IMR-90 (cell line): ENCODE data around the gene CTF1. TPM values are rescaled to one million over a fixed set of nuclear protein-coding genes. Genes with fewer than 3 reads are reported as not detected.

ENCODE experiments used
- ATAC-seq: fragments of 200-7000 bp; cut with Tn5 transposase; 2 replicates; pipeline ENCODE4 v1.9.1; 2020; ENCODE audit warnings: low read depth, mild to moderate bottlenecking, moderate library complexity
- BruUV-seq: library from RNA; stranded (reverse); fragments of 400-500 nt; replicated peaks from 2 replicates; lab custom pipeline; 2021; lab: Mats Ljungman, UMichigan
- CTCF ChIA-PET: fragments of 300-600 bp; formaldehyde crosslinking; extraction: SDS; loops from one replicate; lab custom pipeline; 2021; ENCODE audit warnings: antibody characterized with exemption; lab: Yijun Ruan, JAX
- POLR2A ChIA-PET: fragments of 300-600 bp; sonication (Branson Sonifier 250); formaldehyde crosslinking; loops from one replicate; lab custom pipeline; 2022; ENCODE audit warnings: antibody characterized with exemption; ENCODE audit not compliant: unreplicated experiment; lab: Charles Lee
- DNase-seq: peaks from one replicate; pipeline ENCODE4 v3.0.0; 2013
- H2AFZ ChIP-seq: replicated peaks from 2 replicates; pipeline ENCODE3; 2013; ENCODE audit warnings: low read length, mild to moderate bottlenecking; ENCODE audit not compliant: poor library complexity
- H2AK5ac ChIP-seq: 2 replicates; pipeline ENCODE4 v1.6.1; 2013; ENCODE audit warnings: low read depth, low read length, inconsistent platforms
- H2AK9ac ChIP-seq: replicated peaks from 2 replicates; pipeline ENCODE3; 2013; ENCODE audit warnings: mild to moderate bottlenecking, low read depth, low read length, moderate library complexity; ENCODE audit not compliant: poor library complexity
- H2BK120ac ChIP-seq: 2 replicates; pipeline ENCODE4 v1.6.1; 2013; ENCODE audit warnings: low read depth, low read length, inconsistent platforms
- H2BK15ac ChIP-seq: 3 replicates; pipeline ENCODE4 v1.6.1; 2013; ENCODE audit warnings: low read depth, low read length, inconsistent platforms
- H2BK20ac ChIP-seq: 2 replicates; pipeline ENCODE4 v1.6.1; 2013; ENCODE audit warnings: low read depth, mild to moderate bottlenecking, inconsistent platforms, low read length, moderate library complexity
- H2BK5ac ChIP-seq: 2 replicates; pipeline ENCODE4 v1.6.1; 2013; ENCODE audit warnings: mild to moderate bottlenecking, low read depth, low read length, inconsistent platforms; ENCODE audit not compliant: poor library complexity, severe bottlenecking
- H3K14ac ChIP-seq: replicated peaks from 2 replicates; pipeline ENCODE4 v1.6.1; 2013; ENCODE audit warnings: low read depth, low read length, inconsistent platforms
- H3K18ac ChIP-seq: 2 replicates; pipeline ENCODE4 v1.6.1; 2013; ENCODE audit warnings: low read depth, low read length, control low read depth
- H3K23ac ChIP-seq: 2 replicates; pipeline ENCODE4 v1.6.1; 2013; ENCODE audit warnings: low read depth, low read length, inconsistent platforms
- H3K27ac ChIP-seq: 2 replicates; pipeline ENCODE4 v1.5.1; 2013; ENCODE audit warnings: mild to moderate bottlenecking, control low read depth, low read length; ENCODE audit not compliant: insufficient read depth
- H3K27me3 ChIP-seq: 2 replicates; pipeline ENCODE4 v1.6.1; 2013; ENCODE audit warnings: low read length; ENCODE audit not compliant: control insufficient read depth, insufficient read depth
- H3K36me3 ChIP-seq: 2 replicates; pipeline ENCODE4 v1.6.1; 2013; ENCODE audit warnings: low read length, mixed read lengths; ENCODE audit not compliant: control insufficient read depth, insufficient read depth
- H3K4ac ChIP-seq: 2 replicates; pipeline ENCODE4 v1.6.1; 2013; ENCODE audit warnings: low read depth, low read length, inconsistent platforms
- H3K4me1 ChIP-seq: 2 replicates; pipeline ENCODE4 v1.6.1; 2013; ENCODE audit warnings: low read length, mixed read lengths; ENCODE audit not compliant: control insufficient read depth, insufficient read depth
- H3K4me2 ChIP-seq: 2 replicates; pipeline ENCODE4 v1.6.1; 2013; ENCODE audit warnings: low read depth, mild to moderate bottlenecking, control low read depth, low read length, moderate library complexity
- H3K4me3 ChIP-seq: 2 replicates; pipeline ENCODE4 v1.5.1; 2013; ENCODE audit warnings: low read depth, mild to moderate bottlenecking, control low read depth, low read length, moderate library complexity; ENCODE audit not compliant: insufficient read depth
- H3K56ac ChIP-seq: 2 replicates; pipeline ENCODE4 v1.6.1; 2013; ENCODE audit warnings: low read length, inconsistent platforms; ENCODE audit not compliant: insufficient read depth; ENCODE audit errors: extremely low read depth
- H3K79me1 ChIP-seq, 2 experiments: 2 replicates each; pipeline ENCODE4 v1.6.1; 2013; ENCODE audit warnings: low read length in 2 of 2, inconsistent platforms in 1 of 2, low read depth in 1 of 2
- H3K9ac ChIP-seq: 2 replicates; pipeline ENCODE4 v1.6.1; 2013; ENCODE audit warnings: low read depth, low read length, control low read depth
- H3K9me1 ChIP-seq: 2 replicates; pipeline ENCODE4 v1.6.1; 2013; ENCODE audit warnings: low read length, inconsistent platforms; ENCODE audit not compliant: insufficient read depth
- H3K9me3 ChIP-seq: 2 replicates; pipeline ENCODE4 v1.6.1; 2013; ENCODE audit warnings: low read length; ENCODE audit not compliant: control insufficient read depth, insufficient read depth
- H4K20me1 ChIP-seq: 2 replicates; pipeline ENCODE4 v1.6.1; 2013; ENCODE audit warnings: low read length, inconsistent platforms; ENCODE audit not compliant: insufficient read depth
- H4K5ac ChIP-seq: 2 replicates; pipeline ENCODE4 v1.6.1; 2013; ENCODE audit warnings: mild to moderate bottlenecking, low read depth, low read length, control low read depth
- H4K8ac ChIP-seq, 2 experiments: 2 replicates each; pipeline ENCODE4 v1.6.1; 2013; ENCODE audit warnings: low read depth in 2 of 2, low read length in 2 of 2, control low read depth in 1 of 2, inconsistent platforms in 1 of 2
- H4K91ac ChIP-seq: 2 replicates; pipeline ENCODE4 v1.6.1; 2013; ENCODE audit warnings: low read depth, low read length, inconsistent platforms; ENCODE audit not compliant: insufficient read depth
- BHLHE40 ChIP-seq: fragments of 150-350 bp; IDR thresholded peaks from 2 replicates; pipeline ENCODE4 v1.6.1; 2016; ENCODE audit warnings: mild to moderate bottlenecking, low read depth, low read length
- CEBPB ChIP-seq: IDR thresholded peaks from 2 replicates; pipeline ENCODE4 v1.6.1; 2012; ENCODE audit warnings: low read depth, low read length, improper control_type of control experiment
- CHD1 ChIP-seq: IDR thresholded peaks from 2 replicates; pipeline ENCODE4 v1.6.1; 2012; ENCODE audit warnings: low read depth, low read length, improper control_type of control experiment
- FOS ChIP-seq: fragments of 150-350 bp; IDR thresholded peaks from 2 replicates; pipeline ENCODE4 v1.6.1; 2016; ENCODE audit warnings: low read depth, low read length
- MAFK ChIP-seq: IDR thresholded peaks from 2 replicates; pipeline ENCODE4 v1.6.1; 2012; ENCODE audit warnings: low read depth, low read length, improper control_type of control experiment
- MAZ ChIP-seq: IDR thresholded peaks from 2 replicates; pipeline ENCODE4 v1.6.1; 2012; ENCODE audit warnings: low read depth, mild to moderate bottlenecking, low read length, improper control_type of control experiment, moderate library complexity, borderline replicate concordance
- MXI1 ChIP-seq: IDR thresholded peaks from 2 replicates; pipeline ENCODE4 v1.6.1; 2012; ENCODE audit warnings: low read depth, mild to moderate bottlenecking, low read length, moderate library complexity, borderline replicate concordance
- NFE2L2 ChIP-seq: fragments of 150-350 bp; IDR thresholded peaks from 2 replicates; pipeline ENCODE4 v1.6.1; 2016; ENCODE audit warnings: low read depth, mild to moderate bottlenecking, low read length
- POLR2A ChIP-seq: IDR thresholded peaks from 2 replicates; pipeline ENCODE4 v1.6.1; 2012; ENCODE audit warnings: mild to moderate bottlenecking, low read depth, low read length
- RAD21 ChIP-seq: IDR thresholded peaks from 2 replicates; pipeline ENCODE4 v1.6.1; 2012; ENCODE audit warnings: low read length, improper control_type of control experiment
- RCOR1 ChIP-seq: IDR thresholded peaks from 2 replicates; pipeline ENCODE4 v1.6.1; 2012; ENCODE audit warnings: mild to moderate bottlenecking, low read length, improper control_type of control experiment; ENCODE audit not compliant: insufficient replicate concordance
- WGBS, 2 experiments: methylation state at CpG; one replicate each; pipeline versions ENCODE4 v1.1.5 to v1.1.7; 2013; ENCODE audit warnings: missing lambda C conversion rate in 2 of 2; ENCODE audit not compliant: insufficient read length in 1 of 2; ENCODE audit errors: extremely low coverage in 2 of 2; 5-methylcytosine and 5-hydroxymethylcytosine counted together
- dilution Hi-C: fragments of 300-500 bp; cut with HindIII; formaldehyde crosslinking; loops from one replicate; pipeline ENCODE4 v1.14.3; 2018; ENCODE audit warnings: low sequenced_read_pairs; ENCODE audit not compliant: unreplicated experiment
- in situ Hi-C: fragments of 300-500 bp; cut with MboI; formaldehyde crosslinking; loops from 3 replicates; pipeline ENCODE4 v1.14.3; 2019; ENCODE audit warnings: low sequenced_read_pairs, inconsistent platforms, mixed read lengths
- intact Hi-C: fragments of 100-400 bp; cut with micrococcal nuclease; formaldehyde crosslinking; loops from 2 replicates; pipeline ENCODE4 v1.10.0; 2022
- polyA plus RNA-seq, 3 experiments: library from polyadenylated mRNA; depleted of rRNA; stranded (reverse); fragments of >200 nt; gene quantifications; 2 replicates each; pipeline ENCODE4 v1.2.3, GENCODE V29; 2012; ENCODE audit warnings: low replicate concordance in 1 of 3
- total RNA-seq: library from RNA; depleted of rRNA; stranded (reverse); fragments of >200 nt; gene quantifications from 2 replicates; pipeline ENCODE4 v1.2.3, GENCODE V29; 2012
- TF ChIP-seq, protein P1 (sequence below): conservative IDR thresholded peaks from 2 replicates; pipeline ENCODE4 v1.5.1; 2012; ENCODE audit warnings: mild to moderate bottlenecking, low read depth, low read length, improper control_type of control experiment
- TF ChIP-seq, protein P2 (sequence below): fragments of 150-350 bp; IDR thresholded peaks from 2 replicates; pipeline ENCODE4 v1.6.1; 2017; ENCODE audit warnings: mild to moderate bottlenecking, antibody characterized with exemption, low read length, low read depth

The CTF1 gene
- total and polyA plus RNA-seq, 2 of the 4 experiments (the other 2 are of a cell fraction): 0.18 to 12.9 TPM

DNA sequence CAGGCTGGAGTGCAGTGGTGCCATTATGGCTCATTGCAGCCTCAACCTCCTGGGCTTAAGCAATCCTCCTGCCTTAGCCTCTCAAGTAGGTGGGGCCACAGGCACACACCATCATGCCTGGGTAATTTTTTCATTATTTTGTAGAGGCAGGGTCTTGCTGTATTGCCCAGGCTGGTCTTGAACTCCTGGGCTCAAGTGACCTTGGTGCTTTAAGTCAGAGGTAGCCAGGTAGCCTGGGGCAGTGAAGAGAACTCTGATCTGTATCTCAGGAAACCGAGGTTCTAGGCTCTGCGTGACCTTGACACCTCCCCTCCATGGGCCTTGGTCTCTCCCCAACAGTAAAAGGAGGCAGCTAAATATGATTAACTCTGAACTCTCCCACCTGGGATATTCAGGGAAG, 3.4 kb downstream of the CTF1 start:
- Histone ChIP-seq H2AK5ac (no peak overlapping the region), H3K27me3 (no peaks in the 10 kb centered on the region), H4K8ac (no peak overlapping the region), H3K14ac (no peak overlapping the region), H4K20me1 (0 out of 2 replicates have a peak, but pooled peaks cover 5% of the 10 kb centered on the region), H3K9me1 (peaks cover 22% of the 10 kb centered on the region), H2AFZ (no peak overlapping the region), H3K23ac (no peak overlapping the region), H4K5ac (no peak overlapping the region), H3K4me1 (peaks cover 15% of the 10 kb centered on the region), H2BK20ac (no peak overlapping the region), H2BK15ac (no peak overlapping the region), H3K4ac (no peak overlapping the region), H3K36me3 (no peaks in the 10 kb centered on the region), H3K4me2 (no peak overlapping the region), H2BK120ac (no peak overlapping the region), H3K9me3 (no peaks in the 10 kb centered on the region), H3K79me1 (peaks cover 7 to 37% of the 10 kb centered on the region in 2 experiments; a peak in 2 of 4 replicates), H3K56ac (no peak overlapping the region), H2BK5ac (no peak overlapping the region), H3K27ac (no peak overlapping the region), H2AK9ac (no peak overlapping the region), H3K18ac (no peak overlapping the region), H4K91ac (no peak overlapping the region), H3K9ac (no peak overlapping the region), H3K4me3 (no peak overlapping the region)
- no TSS peak for BruUV-seq
- in situ Hi-C loops: no loop called here
- dilution Hi-C loops: no loop called here
- POLR2A ChIA-PET: no interaction called here
- DNase-seq (no peak), ATAC-seq (no peak)
- intact Hi-C loops: no loop called here
- CTCF ChIA-PET: no interaction called here
- TF ChIP-seq MAZ (no peak), FOS (no peak), NFE2L2 (no peak), MAFK (no peak), MXI1 (no peak), RCOR1 (no peak), CHD1 (no peak), CEBPB (no peak), BHLHE40 (no peak), RAD21 (no peak), POLR2A (no peak)
- TF ChIP-seq, protein P1, sequence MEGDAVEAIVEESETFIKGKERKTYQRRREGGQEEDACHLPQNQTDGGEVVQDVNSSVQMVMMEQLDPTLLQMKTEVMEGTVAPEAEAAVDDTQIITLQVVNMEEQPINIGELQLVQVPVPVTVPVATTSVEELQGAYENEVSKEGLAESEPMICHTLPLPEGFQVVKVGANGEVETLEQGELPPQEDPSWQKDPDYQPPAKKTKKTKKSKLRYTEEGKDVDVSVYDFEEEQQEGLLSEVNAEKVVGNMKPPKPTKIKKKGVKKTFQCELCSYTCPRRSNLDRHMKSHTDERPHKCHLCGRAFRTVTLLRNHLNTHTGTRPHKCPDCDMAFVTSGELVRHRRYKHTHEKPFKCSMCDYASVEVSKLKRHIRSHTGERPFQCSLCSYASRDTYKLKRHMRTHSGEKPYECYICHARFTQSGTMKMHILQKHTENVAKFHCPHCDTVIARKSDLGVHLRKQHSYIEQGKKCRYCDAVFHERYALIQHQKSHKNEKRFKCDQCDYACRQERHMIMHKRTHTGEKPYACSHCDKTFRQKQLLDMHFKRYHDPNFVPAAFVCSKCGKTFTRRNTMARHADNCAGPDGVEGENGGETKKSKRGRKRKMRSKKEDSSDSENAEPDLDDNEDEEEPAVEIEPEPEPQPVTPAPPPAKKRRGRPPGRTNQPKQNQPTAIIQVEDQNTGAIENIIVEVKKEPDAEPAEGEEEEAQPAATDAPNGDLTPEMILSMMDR: no peak
- TF ChIP-seq, protein P2, sequence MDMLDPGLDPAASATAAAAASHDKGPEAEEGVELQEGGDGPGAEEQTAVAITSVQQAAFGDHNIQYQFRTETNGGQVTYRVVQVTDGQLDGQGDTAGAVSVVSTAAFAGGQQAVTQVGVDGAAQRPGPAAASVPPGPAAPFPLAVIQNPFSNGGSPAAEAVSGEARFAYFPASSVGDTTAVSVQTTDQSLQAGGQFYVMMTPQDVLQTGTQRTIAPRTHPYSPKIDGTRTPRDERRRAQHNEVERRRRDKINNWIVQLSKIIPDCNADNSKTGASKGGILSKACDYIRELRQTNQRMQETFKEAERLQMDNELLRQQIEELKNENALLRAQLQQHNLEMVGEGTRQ: no peak
- no CpG with 5 or more reads among the region's 2 CpGs for WGBS, 2 experiments
